Measurements from ENCODE around the gene MYO5B.

The MYO5B gene

GRCh38 chr18:50072146-50072545, 122.8 kb downstream of the MYO5B start:
- DNase-seq (ENCODE audit: insufficient read length, low spot score) (no peak), FAIRE-seq (no peak)
- TF ChIP-seq POLR2A (IDR thresholded peaks at IDR 0.05; ENCODE audit: low read depth, low read length), result no peak

- DNase-seq (ENCODE audit: insufficient read length, low spot score) (no peak), FAIRE-seq (no peak)
- TF ChIP-seq POLR2A (IDR thresholded peaks at IDR 0.05; ENCODE audit: low read depth, low read length), result no peak
These were observed 123.5 kb downstream of the MYO5B start for GRCh38 chr18:50071397-50071796.

GRCh38 chr18:50069422-50069821, 125.5 kb downstream of the MYO5B start:
- no peak for TF ChIP-seq POLR2A (IDR thresholded peaks at IDR 0.05; ENCODE audit: low read depth, low read length)
- FAIRE-seq (no peak), DNase-seq (ENCODE audit: insufficient read length, low spot score) (no peak)

- no peak for TF ChIP-seq POLR2A (IDR thresholded peaks at IDR 0.05; ENCODE audit: low read depth, low read length)
- DNase-seq (ENCODE audit: insufficient read length, low spot score), result no peak
- no peak for FAIRE-seq
These were observed 129.4 kb downstream of the MYO5B start for GRCh38 chr18:50065527-50065926.

- DNase-seq (ENCODE audit: insufficient read length, low spot score), result no peak
- TF ChIP-seq POLR2A (IDR thresholded peaks at IDR 0.05; ENCODE audit: low read depth, low read length), result no peak
- no peak for FAIRE-seq
These were observed 129.9 kb downstream of the MYO5B start for GRCh38 chr18:50065039-50065438.

GRCh38 chr18:50061876-50062517, 132.9 kb downstream of the MYO5B start:
- no peak for FAIRE-seq
- no peak for TF ChIP-seq POLR2A (IDR thresholded peaks at IDR 0.05; ENCODE audit: low read depth, low read length)
- no peak for DNase-seq (ENCODE audit: insufficient read length, low spot score)

- no peak for FAIRE-seq
- TF ChIP-seq POLR2A (IDR thresholded peaks at IDR 0.05; ENCODE audit: low read depth, low read length), result no peak
- DNase-seq (ENCODE audit: insufficient read length, low spot score), result no peak
These were observed 134.1 kb downstream of the MYO5B start for GRCh38 chr18:50060822-50061221.

GRCh38 chr18:50058731-50059130, 136.2 kb downstream of the MYO5B start:
- DNase-seq (ENCODE audit: insufficient read length, low spot score) (no peak), FAIRE-seq (no peak)
- TF ChIP-seq POLR2A (IDR thresholded peaks at IDR 0.05; ENCODE audit: low read depth, low read length), result no peak

GRCh38 chr18:50057009-50057408, 137.9 kb downstream of the MYO5B start:
- no peak for FAIRE-seq
- no peak for TF ChIP-seq POLR2A (IDR thresholded peaks at IDR 0.05; ENCODE audit: low read depth, low read length)
- DNase-seq (ENCODE audit: insufficient read length, low spot score), result no peak

GRCh38 chr18:50056185-50056584, 138.8 kb downstream of the MYO5B start:
- FAIRE-seq (no peak), DNase-seq (ENCODE audit: insufficient read length, low spot score) (no peak)
- TF ChIP-seq POLR2A (IDR thresholded peaks at IDR 0.05; ENCODE audit: low read depth, low read length), result no peak

- TF ChIP-seq POLR2A (IDR thresholded peaks at IDR 0.05; ENCODE audit: low read depth, low read length), result no peak
- FAIRE-seq (no peak), DNase-seq (ENCODE audit: insufficient read length, low spot score) (no peak)
These were observed 139.5 kb downstream of the MYO5B start for GRCh38 chr18:50055488-50055887.

GRCh38 chr18:50053111-50053510, 141.8 kb downstream of the MYO5B start:
- no peak for FAIRE-seq
- no peak for TF ChIP-seq POLR2A (IDR thresholded peaks at IDR 0.05; ENCODE audit: low read depth, low read length)

GRCh38 chr18:50051288-50051687, 143.7 kb downstream of the MYO5B start:
- no peak for DNase-seq (ENCODE audit: insufficient read length, low spot score)
- TF ChIP-seq POLR2A (IDR thresholded peaks at IDR 0.05; ENCODE audit: low read depth, low read length), result no peak

More at GRCh38 chr18:50053111-50053510, 141.8 kb downstream of the MYO5B start:
- DNase-seq (ENCODE audit: insufficient read length, low spot score), result no peak

GRCh38 chr18:50045126-50045525, 149.8 kb downstream of the MYO5B start:
- DNase-seq (ENCODE audit: insufficient read length, low spot score), result no peak
- FAIRE-seq, result no peak
- no peak for TF ChIP-seq POLR2A (IDR thresholded peaks at IDR 0.05; ENCODE audit: low read depth, low read length)

More at GRCh38 chr18:50051288-50051687, 143.7 kb downstream of the MYO5B start:
- no peak for FAIRE-seq

GRCh38 chr18:50044402-50044801, 150.5 kb downstream of the MYO5B start:
- FAIRE-seq, result no peak
- DNase-seq (ENCODE audit: insufficient read length, low spot score), result no peak
- TF ChIP-seq POLR2A (IDR thresholded peaks at IDR 0.05; ENCODE audit: low read depth, low read length), result no peak

- DNase-seq (ENCODE audit: insufficient read length, low spot score) (no peak), FAIRE-seq (no peak)
- no peak for TF ChIP-seq POLR2A (IDR thresholded peaks at IDR 0.05; ENCODE audit: low read depth, low read length)
These were observed 152.3 kb downstream of the MYO5B start for GRCh38 chr18:50042611-50043010.

All from H54 (cell line).